Measurements from ENCODE around the gene FBXW11.

- TF ChIP-seq CTCF (IDR thresholded peaks at IDR 0.05) (no peak), POLR2A (IDR thresholded peaks at IDR 0.05) (no peak), POLR2AphosphoS5 (IDR thresholded peaks at IDR 0.05) (no peak)
Measured at GRCh38 chr5:172044631-172045314, 38.3 kb upstream of the FBXW11 start.
